ENCODE measurements around the gene MYBPH. TPM values are rescaled to one million over a fixed set of nuclear protein-coding genes. Genes with fewer than 3 reads are reported as not detected.

The MYBPH gene, protein sequence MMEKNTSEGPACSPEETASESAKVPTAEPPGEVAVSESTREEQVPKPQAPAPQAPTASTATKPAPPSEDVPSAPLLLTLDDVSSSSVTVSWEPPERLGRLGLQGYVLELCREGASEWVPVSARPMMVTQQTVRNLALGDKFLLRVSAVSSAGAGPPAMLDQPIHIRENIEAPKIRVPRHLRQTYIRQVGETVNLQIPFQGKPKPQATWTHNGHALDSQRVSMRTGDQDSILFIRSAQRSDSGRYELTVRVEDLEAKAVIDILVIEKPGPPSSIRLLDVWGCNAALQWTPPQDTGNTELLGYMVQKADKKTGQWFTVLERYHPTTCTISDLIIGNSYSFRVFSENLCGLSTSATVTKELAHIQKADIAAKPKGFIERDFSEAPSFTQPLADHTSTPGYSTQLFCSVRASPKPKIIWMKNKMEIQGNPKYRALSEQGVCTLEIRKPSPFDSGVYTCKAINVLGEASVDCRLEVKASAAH
- polyA plus RNA-seq (2013, experiment 1 of 4) = not detected
- 0.27 TPM for polyA plus RNA-seq (2013, experiment 2 of 4)
- 0.21 TPM for polyA plus RNA-seq (2013, experiment 3 of 4)
- not detected for polyA plus RNA-seq (2013, experiment 4 of 4)

DNA sequence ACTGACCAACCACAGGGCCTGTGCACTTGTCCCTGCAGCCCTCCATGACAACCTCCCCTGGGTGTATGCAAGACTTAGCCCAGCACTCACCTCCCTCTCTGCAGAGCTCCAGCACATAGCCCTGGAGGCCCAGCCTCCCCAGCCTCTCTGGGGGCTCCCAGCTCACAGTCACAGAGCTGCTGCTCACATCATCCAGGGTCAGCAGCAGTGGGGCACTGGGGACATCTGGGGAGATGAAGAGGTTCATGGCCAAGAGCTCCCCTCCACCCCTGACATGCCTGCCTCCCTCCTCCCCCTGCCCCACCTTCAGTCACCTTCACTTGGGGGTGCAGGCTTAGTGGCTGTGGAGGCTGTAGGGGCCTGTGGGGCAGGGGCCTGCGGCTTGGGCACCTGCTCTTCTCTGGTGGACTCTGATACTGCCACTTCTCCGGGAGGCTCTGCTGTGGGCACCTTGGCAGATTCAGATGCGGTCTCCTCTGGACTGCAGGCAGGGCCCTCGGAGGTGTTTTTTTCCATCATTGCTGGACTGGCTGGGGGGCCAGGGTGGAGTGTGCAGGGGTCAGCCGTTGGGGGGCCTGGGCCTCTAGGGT, at the start of gene MYBPH:
TSS of gene MYBPH (minus strand) at position 590 of the 590 bp plus-strand sequence. CDS start at position 519, 71 bp downstream.
- H3K9me3 ChIP-seq (ENCODE audit: control insufficient read depth, low read length) = no peaks in the 10 kb centered on the region
- H3K27me3 ChIP-seq (ENCODE audit: control insufficient read depth, insufficient read depth, low read length, poor library complexity, severe bottlenecking) = no peaks in the 10 kb centered on the region
- no peaks in the 10 kb centered on the region for H3K36me3 ChIP-seq (ENCODE audit: control insufficient read depth, insufficient read depth, low read length)
- H3K4me1 ChIP-seq (ENCODE audit: control insufficient read depth, insufficient read depth, low read length) = peaks cover 45% of the 10 kb centered on the region
- no peak within 1 kb of the TSS for H3K27ac ChIP-seq (ENCODE audit: insufficient read depth, low read depth, low read length, poor library complexity, severe bottlenecking)
- WGBS, 2 experiments = 91 to 94% methylated on average over 5 of the region's 5 CpGs
- H3K4me3 ChIP-seq (ENCODE audit: insufficient read depth, low read depth, low read length) = no peak within 1 kb of the TSS

DNA sequence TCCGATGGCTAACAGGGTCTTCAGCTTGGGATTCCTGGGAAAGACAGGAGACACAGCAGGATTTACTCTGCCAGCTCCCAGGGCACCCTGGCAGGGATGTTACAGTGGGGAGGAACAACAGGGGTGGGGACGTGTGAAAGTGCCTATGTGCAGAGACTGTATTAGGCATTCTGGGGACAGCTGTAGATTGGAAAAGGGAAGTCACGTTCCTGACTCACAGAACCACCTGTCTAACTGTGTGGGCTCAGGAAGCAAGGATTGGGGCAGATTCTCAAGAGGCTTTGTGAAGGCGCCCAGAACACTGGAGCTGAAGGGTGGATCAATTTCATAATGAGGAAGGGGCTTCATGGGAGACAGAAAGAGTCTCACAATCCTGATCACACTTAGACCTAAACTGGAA, 49.4 kb upstream of the MYBPH start:
- Histone ChIP-seq H3K27ac (ENCODE audit: insufficient read depth, low read depth, low read length, poor library complexity, severe bottlenecking) (no peak overlapping the region), H3K36me3 (ENCODE audit: control insufficient read depth, insufficient read depth, low read length) (no peaks in the 10 kb centered on the region), H3K4me1 (ENCODE audit: control insufficient read depth, insufficient read depth, low read length) (no peaks in the 10 kb centered on the region), H3K27me3 (ENCODE audit: control insufficient read depth, insufficient read depth, low read length, poor library complexity, severe bottlenecking) (peaks cover 3% of the 10 kb centered on the region), H3K9me3 (ENCODE audit: control insufficient read depth, low read length) (no peaks in the 10 kb centered on the region), H3K4me3 (ENCODE audit: insufficient read depth, low read depth, low read length) (no peak overlapping the region)
- WGBS, 2 experiments = 86 to 92% methylated on average over 4 of the region's 4 CpGs

- Histone ChIP-seq H3K36me3 (ENCODE audit: control insufficient read depth, insufficient read depth, low read length) (no peaks in the 10 kb centered on the region), H3K27me3 (ENCODE audit: control insufficient read depth, insufficient read depth, low read length, poor library complexity, severe bottlenecking) (peaks cover 3% of the 10 kb centered on the region), H3K27ac (ENCODE audit: insufficient read depth, low read depth, low read length, poor library complexity, severe bottlenecking) (no peak overlapping the region), H3K4me3 (ENCODE audit: insufficient read depth, low read depth, low read length) (no peak overlapping the region), H3K9me3 (ENCODE audit: control insufficient read depth, low read length) (no peaks in the 10 kb centered on the region), H3K4me1 (ENCODE audit: control insufficient read depth, insufficient read depth, low read length) (no peaks in the 10 kb centered on the region)
- WGBS, 2 experiments = 94 to 95% methylated on average over 18 of the region's 18 CpGs
These were observed 47.6 kb upstream of the MYBPH start for GRCh38 chr1:203223012-203223775.

GRCh38 chr1:203219934-203220333, 44.3 kb upstream of the MYBPH start:
- Histone ChIP-seq H3K4me1 (ENCODE audit: control insufficient read depth, insufficient read depth, low read length) (peaks cover 9% of the 10 kb centered on the region), H3K27ac (ENCODE audit: insufficient read depth, low read depth, low read length, poor library complexity, severe bottlenecking) (no peak overlapping the region), H3K36me3 (ENCODE audit: control insufficient read depth, insufficient read depth, low read length) (no peaks in the 10 kb centered on the region), H3K4me3 (ENCODE audit: insufficient read depth, low read depth, low read length) (no peak overlapping the region), H3K9me3 (ENCODE audit: control insufficient read depth, low read length) (no peaks in the 10 kb centered on the region), H3K27me3 (ENCODE audit: control insufficient read depth, insufficient read depth, low read length, poor library complexity, severe bottlenecking) (peaks cover 1% of the 10 kb centered on the region)
- 81 to 84% methylated on average over 8 of the region's 8 CpGs for WGBS, 2 experiments

DNA sequence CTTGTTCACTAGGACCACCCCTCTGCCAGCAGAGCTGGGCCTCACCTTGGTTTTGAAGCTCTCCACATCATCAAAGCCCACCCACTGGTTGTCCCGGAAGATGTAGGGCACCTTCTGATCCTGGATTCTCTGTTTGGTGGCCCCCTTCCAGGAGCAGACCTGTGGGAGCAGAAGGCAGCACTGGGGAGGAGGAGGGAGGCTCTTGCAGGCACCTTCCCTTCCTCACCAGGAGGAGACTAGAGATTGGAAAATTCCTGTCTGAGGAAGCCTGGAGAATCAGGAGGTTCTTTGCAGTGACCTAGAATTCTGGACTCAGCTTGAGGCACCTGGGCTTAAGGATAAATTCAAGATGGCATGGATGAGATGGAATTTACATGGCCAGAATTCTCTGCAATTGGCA, 43.5 kb upstream of the MYBPH start:
- Histone ChIP-seq H3K27me3 (ENCODE audit: control insufficient read depth, insufficient read depth, low read length, poor library complexity, severe bottlenecking) (no peaks in the 10 kb centered on the region), H3K4me1 (ENCODE audit: control insufficient read depth, insufficient read depth, low read length) (peaks cover 9% of the 10 kb centered on the region), H3K27ac (ENCODE audit: insufficient read depth, low read depth, low read length, poor library complexity, severe bottlenecking) (no peak overlapping the region), H3K9me3 (ENCODE audit: control insufficient read depth, low read length) (no peaks in the 10 kb centered on the region), H3K36me3 (ENCODE audit: control insufficient read depth, insufficient read depth, low read length) (no peaks in the 10 kb centered on the region), H3K4me3 (ENCODE audit: insufficient read depth, low read depth, low read length) (no peak overlapping the region)
- WGBS, 2 experiments = 82 to 100% methylated on average over 1 of the region's 1 CpG

GRCh38 chr1:203217668-203218067, 42.0 kb upstream of the MYBPH start:
- Histone ChIP-seq H3K4me3 (ENCODE audit: insufficient read depth, low read depth, low read length) (no peak overlapping the region), H3K36me3 (ENCODE audit: control insufficient read depth, insufficient read depth, low read length) (no peaks in the 10 kb centered on the region), H3K4me1 (ENCODE audit: control insufficient read depth, insufficient read depth, low read length) (peaks cover 9% of the 10 kb centered on the region), H3K27ac (ENCODE audit: insufficient read depth, low read depth, low read length, poor library complexity, severe bottlenecking) (no peak overlapping the region), H3K9me3 (ENCODE audit: control insufficient read depth, low read length) (no peaks in the 10 kb centered on the region), H3K27me3 (ENCODE audit: control insufficient read depth, insufficient read depth, low read length, poor library complexity, severe bottlenecking) (no peaks in the 10 kb centered on the region)
- WGBS, 2 experiments = 90 to 94% methylated on average over 7 of the region's 7 CpGs

- H3K36me3 ChIP-seq (ENCODE audit: control insufficient read depth, insufficient read depth, low read length) = no peaks in the 10 kb centered on the region
- H3K4me1 ChIP-seq (ENCODE audit: control insufficient read depth, insufficient read depth, low read length) = peaks cover 9% of the 10 kb centered on the region
- no peaks in the 10 kb centered on the region for H3K27me3 ChIP-seq (ENCODE audit: control insufficient read depth, insufficient read depth, low read length, poor library complexity, severe bottlenecking)
- no peaks in the 10 kb centered on the region for H3K9me3 ChIP-seq (ENCODE audit: control insufficient read depth, low read length)
- 74 to 76% methylated on average over 6 of the region's 6 CpGs for WGBS, 2 experiments
- no peak overlapping the region for H3K27ac ChIP-seq (ENCODE audit: insufficient read depth, low read depth, low read length, poor library complexity, severe bottlenecking)
- H3K4me3 ChIP-seq (ENCODE audit: insufficient read depth, low read depth, low read length) = no peak overlapping the region
These were observed 41.6 kb upstream of the MYBPH start for GRCh38 chr1:203217139-203217655.

- Histone ChIP-seq H3K27ac (ENCODE audit: insufficient read depth, low read depth, low read length, poor library complexity, severe bottlenecking) (no peak overlapping the region), H3K36me3 (ENCODE audit: control insufficient read depth, insufficient read depth, low read length) (no peaks in the 10 kb centered on the region), H3K4me3 (ENCODE audit: insufficient read depth, low read depth, low read length) (no peak overlapping the region), H3K4me1 (ENCODE audit: control insufficient read depth, insufficient read depth, low read length) (peaks cover 9% of the 10 kb centered on the region), H3K9me3 (ENCODE audit: control insufficient read depth, low read length) (no peaks in the 10 kb centered on the region), H3K27me3 (ENCODE audit: control insufficient read depth, insufficient read depth, low read length, poor library complexity, severe bottlenecking) (no peaks in the 10 kb centered on the region)
- WGBS, 2 experiments = 34 to 35% methylated on average over 19 of the region's 19 CpGs
These were observed 40.9 kb upstream of the MYBPH start for GRCh38 chr1:203216274-203217138.

DNA sequence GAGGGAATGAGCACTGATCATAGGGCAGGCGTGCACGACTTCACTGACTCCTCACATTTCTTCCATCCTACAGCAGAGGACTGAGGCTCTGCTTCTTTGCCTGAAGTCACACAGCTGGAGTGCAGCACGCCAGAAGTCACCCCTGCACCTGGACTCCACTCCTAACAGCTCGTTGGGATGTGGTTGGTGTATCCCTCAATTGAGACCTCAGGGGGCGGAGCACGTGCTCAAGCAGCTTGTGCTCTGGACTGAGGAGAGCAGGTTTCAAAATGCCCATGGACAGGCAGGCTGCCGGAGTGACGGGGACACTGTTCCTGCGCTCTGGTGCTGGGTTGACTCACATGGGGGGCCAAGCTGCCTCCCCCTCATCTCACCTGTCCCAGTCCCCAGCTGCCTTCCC, 39.9 kb upstream of the MYBPH start:
- WGBS, 2 experiments = 69 to 71% methylated on average over 9 of the region's 9 CpGs
- Histone ChIP-seq H3K4me1 (ENCODE audit: control insufficient read depth, insufficient read depth, low read length) (peaks cover 9% of the 10 kb centered on the region), H3K36me3 (ENCODE audit: control insufficient read depth, insufficient read depth, low read length) (no peaks in the 10 kb centered on the region), H3K4me3 (ENCODE audit: insufficient read depth, low read depth, low read length) (no peak overlapping the region), H3K27ac (ENCODE audit: insufficient read depth, low read depth, low read length, poor library complexity, severe bottlenecking) (no peak overlapping the region), H3K9me3 (ENCODE audit: control insufficient read depth, low read length) (no peaks in the 10 kb centered on the region), H3K27me3 (ENCODE audit: control insufficient read depth, insufficient read depth, low read length, poor library complexity, severe bottlenecking) (no peaks in the 10 kb centered on the region)

All from ectodermal cell (in vitro differentiated cells).